ENCODE results near the gene POLQ.

- TF ChIP-seq CTCF (conservative IDR thresholded peaks at IDR 0.05; ENCODE audit: low read depth, low read length): no peak
- no peak for TF ChIP-seq POLR2A (IDR thresholded peaks at IDR 0.05; ENCODE audit: low read depth, low read length)
- TF ChIP-seq RAD21 (IDR thresholded peaks at IDR 0.05; ENCODE audit: low read length): no peak
- TF ChIP-seq BHLHE40 (IDR thresholded peaks at IDR 0.05; ENCODE audit: low read depth, low read length): no peak
- no peak for TF ChIP-seq CEBPB (IDR thresholded peaks at IDR 0.05; ENCODE audit: low read depth, low read length)
- TF ChIP-seq RFX5 (IDR thresholded peaks at IDR 0.05; ENCODE audit: low read depth, low read length): no peak
- no peak for TF ChIP-seq MAZ (IDR thresholded peaks at IDR 0.05; ENCODE audit: borderline replicate concordance, low read depth, low read length)
- TF ChIP-seq MXI1 (IDR thresholded peaks at IDR 0.05; ENCODE audit: borderline replicate concordance, low read depth, low read length): no peak
- TF ChIP-seq ELK1 (IDR thresholded peaks at IDR 0.05; ENCODE audit: borderline replicate concordance, low read depth, low read length): no peak
- TF ChIP-seq FOS (IDR thresholded peaks at IDR 0.05; ENCODE audit: low read depth, low read length): no peak
- no peak for TF ChIP-seq RCOR1 (IDR thresholded peaks at IDR 0.05; ENCODE audit: insufficient replicate concordance, low read length)
- TF ChIP-seq CHD1 (IDR thresholded peaks at IDR 0.05; ENCODE audit: low read depth, low read length): no peak
- TF ChIP-seq USF2 (IDR thresholded peaks at IDR 0.05; ENCODE audit: low read depth, low read length): no peak
- no peak for TF ChIP-seq MAFK (IDR thresholded peaks at IDR 0.05; ENCODE audit: low read depth, low read length)
Observed at GRCh38 chr3:121481106-121481880, 64.5 kb downstream of the POLQ start.

Measured in IMR-90 (cell line).